ENCODE results near the gene PRODH2.

- TF ChIP-seq, protein P1, sequence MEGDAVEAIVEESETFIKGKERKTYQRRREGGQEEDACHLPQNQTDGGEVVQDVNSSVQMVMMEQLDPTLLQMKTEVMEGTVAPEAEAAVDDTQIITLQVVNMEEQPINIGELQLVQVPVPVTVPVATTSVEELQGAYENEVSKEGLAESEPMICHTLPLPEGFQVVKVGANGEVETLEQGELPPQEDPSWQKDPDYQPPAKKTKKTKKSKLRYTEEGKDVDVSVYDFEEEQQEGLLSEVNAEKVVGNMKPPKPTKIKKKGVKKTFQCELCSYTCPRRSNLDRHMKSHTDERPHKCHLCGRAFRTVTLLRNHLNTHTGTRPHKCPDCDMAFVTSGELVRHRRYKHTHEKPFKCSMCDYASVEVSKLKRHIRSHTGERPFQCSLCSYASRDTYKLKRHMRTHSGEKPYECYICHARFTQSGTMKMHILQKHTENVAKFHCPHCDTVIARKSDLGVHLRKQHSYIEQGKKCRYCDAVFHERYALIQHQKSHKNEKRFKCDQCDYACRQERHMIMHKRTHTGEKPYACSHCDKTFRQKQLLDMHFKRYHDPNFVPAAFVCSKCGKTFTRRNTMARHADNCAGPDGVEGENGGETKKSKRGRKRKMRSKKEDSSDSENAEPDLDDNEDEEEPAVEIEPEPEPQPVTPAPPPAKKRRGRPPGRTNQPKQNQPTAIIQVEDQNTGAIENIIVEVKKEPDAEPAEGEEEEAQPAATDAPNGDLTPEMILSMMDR (conservative IDR thresholded peaks at IDR 0.05), result no peak
- TF ChIP-seq EZH2 (IDR thresholded peaks at IDR 0.05; ENCODE audit: low read depth), result no peak
Observed at GRCh38 chr19:35847911-35848310, 35.3 kb upstream of the PRODH2 start.
